Common myeloid progenitor, CD34-positive (primary cell): Measurements from ENCODE around the gene GRM2.

Experiments
- CTCF ChIA-PET: fragments of 350-600 bp; sonication (Branson Sonifier 250); formaldehyde crosslinking; loops from one replicate; lab custom pipeline; 2021; ENCODE audit warnings: antibody characterized with exemption; lab: Charles Lee
- POLR2A ChIA-PET: fragments of 350-600 bp; sonication (Branson Sonifier 250); formaldehyde crosslinking; loops from one replicate; lab custom pipeline; 2021; ENCODE audit warnings: antibody characterized with exemption; lab: Charles Lee
- DNase-seq, 3 donors: peaks; one replicate each; pipeline versions ENCODE4 v3.0.0 to v3.0.0-alpha.2; 2013
- H3K27ac ChIP-seq, 2 experiments: 1 replicate in 1 of 2; 2 replicates in 1 of 2; pipeline ENCODE4 v1.7.0; 2013; ENCODE audit warnings: inconsistent platforms in 2 of 2, low read length in 2 of 2, mild to moderate bottlenecking in 2 of 2, low read depth in 1 of 2, moderate library complexity in 1 of 2; ENCODE audit not compliant: severe bottlenecking in 2 of 2, insufficient read depth in 1 of 2, poor library complexity in 1 of 2
- H3K27me3 ChIP-seq, 5 experiments: replicated peaks in 2 of 5; 1 replicate in 3 of 5; 2 replicates in 2 of 5; pipeline versions ENCODE4 v1.6.1 to v1.7.0; 2013; ENCODE audit warnings: low read length in 4 of 5, mild to moderate bottlenecking in 2 of 5, moderate library complexity in 2 of 5, inconsistent platforms in 1 of 5; ENCODE audit not compliant: insufficient read depth in 5 of 5, control insufficient read depth in 4 of 5
- H3K36me3 ChIP-seq, 4 experiments: 1 replicate in 2 of 4; 2 replicates in 2 of 4; pipeline versions ENCODE4 v1.6.1 to v1.7.0; 2013; ENCODE audit warnings: low read length in 3 of 4, control low read depth in 1 of 4, mild to moderate bottlenecking in 1 of 4; ENCODE audit not compliant: control insufficient read depth in 4 of 4, insufficient read depth in 4 of 4
- H3K4me1 ChIP-seq, 4 experiments: 1 replicate in 3 of 4; 2 replicates in 1 of 4; pipeline versions ENCODE4 v1.6.1 to v1.7.1; 2013; ENCODE audit warnings: low read length in 3 of 4, mild to moderate bottlenecking in 3 of 4, control low read depth in 1 of 4, inconsistent platforms in 1 of 4, moderate library complexity in 1 of 4; ENCODE audit not compliant: control insufficient read depth in 4 of 4, insufficient read depth in 4 of 4; ENCODE audit errors: control extremely low read depth in 1 of 4
- H3K4me3 ChIP-seq, 7 experiments: 1 replicate in 4 of 7; 2 replicates in 3 of 7; pipeline versions ENCODE4 v1.5.1 to v1.7.0; 2013; ENCODE audit warnings: mild to moderate bottlenecking in 7 of 7, low read length in 6 of 7, moderate library complexity in 6 of 7, inconsistent platforms in 2 of 7, low read depth in 2 of 7, control low read depth in 1 of 7; ENCODE audit not compliant: insufficient read depth in 4 of 7, control insufficient read depth in 1 of 7; ENCODE audit errors: extremely low read depth in 1 of 7
- H3K9me3 ChIP-seq, 5 experiments: 1 replicate in 4 of 5; 2 replicates in 1 of 5; pipeline versions ENCODE4 v1.6.1 to v1.7.1; 2013; ENCODE audit warnings: low read length in 4 of 5, mild to moderate bottlenecking in 2 of 5, inconsistent platforms in 1 of 5, low read depth in 1 of 5, moderate library complexity in 1 of 5; ENCODE audit not compliant: control insufficient read depth in 4 of 5, insufficient read depth in 2 of 5; ENCODE audit errors: control extremely low read depth in 1 of 5
- WGBS: methylation state at CpG from one replicate; pipeline ENCODE4 v1.1.5; 2013; ENCODE audit not compliant: insufficient coverage; 5-methylcytosine and 5-hydroxymethylcytosine counted together

The GRM2 gene

DNA sequence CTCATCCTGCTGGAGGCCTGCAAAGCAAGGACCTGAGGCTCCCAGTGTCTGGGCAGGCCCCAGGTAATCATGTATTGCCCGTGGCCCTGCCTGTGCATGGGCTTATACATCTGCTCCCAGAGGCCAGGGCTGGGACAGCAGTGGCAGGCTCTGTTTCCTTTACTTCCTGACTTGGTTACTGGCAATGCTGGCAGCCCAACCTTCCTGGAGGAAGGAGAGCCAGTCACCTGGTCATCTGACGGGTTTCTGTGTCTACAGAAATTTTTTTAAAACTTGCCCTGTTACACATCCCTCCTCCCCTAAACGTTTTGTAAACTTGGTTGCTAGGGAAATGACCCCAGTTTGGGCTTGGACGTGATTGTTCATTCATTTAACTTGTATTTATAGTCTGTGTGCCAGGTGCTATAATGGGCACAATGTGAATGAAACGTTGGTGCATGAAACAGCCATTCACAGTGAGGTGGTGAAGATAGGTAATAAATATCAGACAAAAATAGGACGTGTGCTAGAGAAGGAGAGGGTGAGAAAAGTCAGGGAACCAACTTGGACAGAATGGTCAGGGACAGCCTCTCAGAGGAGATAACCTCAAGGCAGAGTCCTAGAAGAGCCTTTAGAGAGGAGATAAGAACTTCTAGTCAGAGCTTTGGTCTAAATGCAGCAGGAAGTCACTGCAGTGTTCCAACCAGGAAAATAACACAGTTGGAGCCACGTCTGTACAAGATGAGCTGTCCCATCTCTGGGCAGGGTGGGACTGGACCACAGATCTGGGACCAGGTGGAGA lies 21.7 kb upstream of the GRM2 start:
- 40% methylated on average over 5 of the region's 7 CpGs for WGBS
- Histone ChIP-seq H3K36me3 (peaks cover 2 to 24% (median 9%) of the 10 kb centered on the region in 4 experiments), H3K27me3 (no peaks in the 10 kb centered on the region), H3K27ac (peak overlapping the region in 1 of 2 experiments; percentile 11), H3K4me3 (peak overlapping the region in 1 of 7 experiments; percentile 65), H3K9me3 (no peaks in the 10 kb centered on the region), H3K4me1 (peaks cover 12 to 93% (median 79%) of the 10 kb centered on the region in 4 experiments)
- DNase-seq: peak; percentile 30 to 69 (median 64)
- ChIA-PET POLR2A (no interaction called here), CTCF (interaction anchor here (2.1 to 12.0 kb wide), 3 partner anchors 16 to 44 kb away, joined by 15 to 214 read pairs (median 146); partner anchors contain the start of gene TEX264)

DNA sequence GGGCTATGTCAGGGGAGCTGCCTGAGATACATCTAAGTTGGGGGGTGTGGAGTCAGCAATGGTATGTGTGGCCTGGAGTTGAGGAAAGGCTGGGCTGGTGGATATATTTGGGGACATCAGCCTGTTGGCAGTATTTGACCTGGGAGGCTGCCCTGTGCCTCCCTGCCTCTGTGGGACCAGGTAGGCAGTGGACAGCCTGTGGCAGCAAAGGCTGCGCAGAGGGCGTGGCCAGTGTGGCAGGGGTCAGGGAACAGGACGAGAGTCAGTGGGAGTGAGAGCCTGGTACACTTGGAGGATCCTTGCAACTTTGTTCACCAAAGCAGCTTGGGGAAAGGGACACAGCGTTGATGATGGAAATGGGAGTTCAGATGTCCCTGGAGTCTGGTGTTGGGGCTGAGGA lies 20.8 kb upstream of the GRM2 start:
- Histone ChIP-seq H3K27me3 (no peaks in the 10 kb centered on the region), H3K36me3 (peaks cover 2 to 30% (median 14%) of the 10 kb centered on the region in 4 experiments), H3K9me3 (no peaks in the 10 kb centered on the region), H3K4me3 (peak overlapping the region in 3 of 7 experiments; percentile 10 to 65 (median 17)), H3K27ac (peak overlapping the region in 1 of 2 experiments; percentile 52), H3K4me1 (peaks cover 12 to 87% (median 72%) of the 10 kb centered on the region in 4 experiments)
- ChIA-PET POLR2A (interaction anchor here (0.8 kb wide), 1 partner anchor 146 kb away, joined by 4 read pairs; no protein-coding TSS in a partner anchor), CTCF (interaction anchor here (0.9 to 12.0 kb wide), 7 partner anchors 9 to 186 kb away, joined by 3 to 214 read pairs (median 3); partner anchors contain the start of genes DCAF1 and TEX264)
- DNase-seq: no peak
- WGBS: 77% methylated on average over 4 of the region's 4 CpGs

DNA sequence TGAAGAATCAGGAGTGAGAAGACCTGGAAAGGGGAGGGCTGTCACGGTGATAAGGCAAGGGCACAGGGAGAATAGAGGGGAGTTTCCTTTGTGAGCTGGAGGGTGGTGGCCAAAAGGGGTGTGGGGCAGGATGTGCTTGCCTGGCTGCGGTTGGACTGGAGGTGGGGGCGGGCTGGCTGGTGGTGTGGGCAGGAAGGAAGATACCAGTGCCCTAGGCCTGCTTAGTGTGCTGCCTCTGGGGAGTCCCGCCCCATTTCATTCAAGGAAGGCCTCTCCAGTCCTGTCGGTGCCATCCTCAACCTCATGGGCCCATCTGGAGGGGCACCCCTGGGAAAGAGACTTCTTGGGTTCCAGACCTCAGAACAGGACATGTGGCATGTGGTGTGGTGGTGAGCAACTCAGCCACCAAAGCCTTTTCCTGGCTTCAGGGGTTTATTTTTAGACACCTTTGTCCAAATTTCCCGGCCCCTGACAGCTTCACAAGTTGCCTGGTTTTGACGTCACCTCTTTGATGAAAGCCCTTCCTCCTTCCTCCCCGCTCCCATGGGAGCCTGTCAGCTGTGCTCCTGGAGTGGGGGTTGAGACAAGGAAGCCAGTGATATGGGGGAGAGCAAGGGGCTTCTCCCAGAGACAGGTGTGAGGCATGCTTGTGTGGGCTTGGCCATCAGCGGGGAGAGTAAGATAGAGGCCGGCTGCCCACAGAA lies 20.2 kb upstream of the GRM2 start:
- H3K27ac ChIP-seq: peak overlapping the region in 1 of 2 experiments; percentile 52
- peak overlapping the region in 4 of 7 experiments; percentile 10 to 65 (median 20) for H3K4me3 ChIP-seq
- peaks cover 8 to 81% (median 66%) of the 10 kb centered on the region in 4 experiments for H3K4me1 ChIP-seq

DNA sequence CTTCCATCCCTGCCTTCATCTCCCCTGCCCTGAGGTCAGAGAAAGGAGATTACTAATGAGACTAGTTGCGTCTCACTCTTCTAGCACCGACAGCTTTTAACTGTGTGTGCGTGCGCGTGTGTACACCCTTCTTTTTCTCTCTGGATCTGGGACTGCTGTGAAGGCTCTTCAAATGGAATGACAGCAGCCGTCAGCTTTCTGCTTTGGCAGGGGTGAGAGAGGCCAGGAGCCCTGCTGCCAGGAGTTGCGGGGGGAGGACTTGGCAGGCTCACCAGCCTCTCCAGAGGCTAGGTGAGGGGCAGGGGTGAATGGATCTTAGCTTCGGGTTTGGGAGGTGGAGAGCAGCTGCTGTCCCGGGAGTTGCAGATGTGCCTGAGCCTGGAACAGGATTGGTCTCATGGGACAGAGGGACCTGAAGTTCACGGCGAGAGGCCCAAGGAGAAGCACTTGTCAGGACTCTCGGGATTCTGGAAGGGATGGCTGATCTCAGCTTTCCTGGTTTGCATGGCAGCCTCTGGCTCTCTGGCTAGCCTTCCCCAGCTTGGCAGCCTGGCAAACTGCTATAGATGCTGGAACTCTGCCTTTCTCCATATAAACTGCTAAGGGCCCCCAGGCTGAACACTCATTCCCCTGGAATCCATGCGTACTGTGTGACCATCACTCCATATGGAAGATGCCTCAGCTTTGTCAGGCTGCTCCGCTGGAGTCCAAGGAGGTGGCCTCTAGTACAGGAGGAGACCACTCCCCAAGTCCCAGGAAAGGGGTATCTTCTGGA lies 19.2 kb upstream of the GRM2 start:
- no peak for DNase-seq
- WGBS: 95% methylated on average over 12 of the region's 14 CpGs
- Histone ChIP-seq H3K27me3 (no peaks in the 10 kb centered on the region), H3K4me1 (peaks cover 3 to 72% (median 56%) of the 10 kb centered on the region in 4 experiments), H3K4me3 (peak overlapping the region in 1 of 7 experiments; percentile 23), H3K9me3 (no peaks in the 10 kb centered on the region), H3K36me3 (peaks cover 2 to 43% (median 26%) of the 10 kb centered on the region in 4 experiments), H3K27ac (no peak overlapping the region)
- ChIA-PET CTCF (interaction anchor here (0.8 to 12.0 kb wide), 6 partner anchors 10 to 186 kb away, joined by 3 to 214 read pairs (median 4); partner anchors contain the start of gene TEX264), POLR2A (no interaction called here)

More for the DNA sequence above, 20.2 kb upstream of the GRM2 start:
- peaks cover 2 to 34% (median 17%) of the 10 kb centered on the region in 4 experiments for H3K36me3 ChIP-seq
- DNase-seq: peak; percentile 79 to 95 (median 92)
- ChIA-PET POLR2A (interaction anchor here (0.8 kb wide), 1 partner anchor 147 kb away, joined by 4 read pairs; no protein-coding TSS in a partner anchor), CTCF (interaction anchor here (0.9 to 12.0 kb wide), 7 partner anchors 9 to 187 kb away, joined by 3 to 214 read pairs (median 3); partner anchors contain the start of genes DCAF1 and TEX264)
- 29% methylated on average over 7 of the region's 10 CpGs for WGBS
- no peaks in the 10 kb centered on the region for H3K27me3 ChIP-seq
- H3K9me3 ChIP-seq: no peaks in the 10 kb centered on the region

GRCh38 chr3:51688206-51688600 lies 18.7 kb upstream of the GRM2 start:
- no CpG with 5 or more reads among the region's 3 CpGs for WGBS
- H3K9me3 ChIP-seq: no peaks in the 10 kb centered on the region
- no peak for DNase-seq
- no peaks in the 10 kb centered on the region for H3K27me3 ChIP-seq
- peaks cover 3 to 66% (median 50%) of the 10 kb centered on the region in 4 experiments for H3K4me1 ChIP-seq
- no peak overlapping the region for H3K4me3 ChIP-seq
- no peak overlapping the region for H3K27ac ChIP-seq
- peaks cover 2 to 48% (median 31%) of the 10 kb centered on the region in 4 experiments for H3K36me3 ChIP-seq
- ChIA-PET CTCF (interaction anchor here (0.8 to 12.0 kb wide), 3 partner anchors 19 to 187 kb away, joined by 3 to 214 read pairs (median 3); partner anchors contain the start of gene TEX264), POLR2A (no interaction called here)

GRCh38 chr3:51691021-51691420 lies 15.8 kb upstream of the GRM2 start:
- WGBS: 63% methylated on average over 5 of the region's 5 CpGs
- no peak for DNase-seq
- Histone ChIP-seq H3K4me3 (no peak overlapping the region), H3K4me1 (peaks cover 0 to 38% (median 22%) of the 10 kb centered on the region in 4 experiments), H3K9me3 (no peaks in the 10 kb centered on the region), H3K27ac (no peak overlapping the region), H3K36me3 (peaks cover 2 to 52% (median 39%) of the 10 kb centered on the region in 4 experiments), H3K27me3 (no peaks in the 10 kb centered on the region)
- ChIA-PET CTCF (interaction anchor here (1.1 to 12.0 kb wide), 3 partner anchors 8 to 22 kb away, joined by 3 to 214 read pairs (median 4); partner anchors contain the start of gene TEX264), POLR2A (no interaction called here)
